Measurements from ENCODE around the gene ZNF516. TPM values are rescaled to one million over a fixed set of nuclear protein-coding genes. Genes with fewer than 3 reads are reported as not detected.

Gene ZNF516
- polyA plus RNA-seq, 2 of the 4 experiments (the other 2 are of a cell fraction), result 3.9 to 4.9 TPM

DNA sequence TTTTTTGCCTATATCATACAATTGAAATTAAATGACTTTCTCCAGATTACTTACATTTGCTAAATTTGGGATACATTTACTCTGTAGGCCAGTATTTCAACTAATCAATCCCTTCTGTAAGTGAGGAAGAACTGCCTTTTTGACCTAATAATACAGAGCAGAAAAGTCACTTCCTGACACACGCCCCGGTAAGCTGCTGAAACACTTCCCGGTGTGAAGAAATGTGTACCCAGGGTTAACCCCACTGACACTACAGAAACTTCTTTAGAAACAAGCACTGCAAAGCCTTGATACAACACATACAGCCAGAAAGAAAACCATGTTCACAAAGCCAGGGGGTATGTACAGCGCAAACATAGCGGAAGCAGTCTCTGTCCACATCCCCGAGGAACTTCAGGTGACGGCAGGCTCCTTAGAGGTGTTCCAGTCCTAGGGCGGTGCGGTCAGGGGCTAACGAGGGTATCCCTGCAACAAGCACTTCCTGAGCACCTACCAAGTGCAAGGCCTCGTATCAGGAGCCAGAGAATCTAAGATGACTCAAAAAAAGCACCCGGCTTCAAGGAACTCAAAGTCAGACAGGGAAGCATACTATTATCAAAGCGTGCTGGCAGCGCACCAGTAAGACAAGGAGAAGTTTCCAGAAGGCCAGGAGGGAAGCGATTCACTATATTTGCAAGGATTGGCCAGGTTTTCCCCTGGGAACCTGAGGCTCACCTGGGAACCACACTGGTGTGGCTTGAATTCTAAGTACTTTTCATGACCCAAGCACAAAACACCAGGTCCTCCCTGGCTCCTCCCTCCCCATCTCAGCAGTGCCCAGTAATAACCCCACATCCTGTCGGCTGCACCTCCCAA is 46.6 kb downstream of the ZNF516 start:
- Histone ChIP-seq H3K9me3 (no peaks in the 10 kb centered on the region), H3K4me3 (no peak overlapping the region), H3K4me1 (peaks cover 27% of the 10 kb centered on the region), H3K27ac (peak overlapping the region in 1 of 2 experiments; percentile 16; a peak in 1 of 6 replicates), H3K4me2 (no peak overlapping the region)
- ChIA-PET POLR2A (no interaction called here), CTCF (no interaction called here)
- TF ChIP-seq MAFK (IDR thresholded peaks at IDR 0.05; ENCODE audit: partially characterized antibody) (no peak), HOXB13 (CRISPR knock-in tag; IDR thresholded peaks at IDR 0.05; ENCODE audit: low read depth) (no peak), KDM1A (IDR thresholded peaks at IDR 0.05; ENCODE audit: low read depth) (no peak), ZNF302 (CRISPR knock-in tag; IDR thresholded peaks at IDR 0.05) (no peak), TFCP2L1 (CRISPR knock-in tag; IDR thresholded peaks at IDR 0.05) (no peak), CHD2 (IDR thresholded peaks at IDR 0.05; ENCODE audit: low read length, partially characterized antibody) (no peak), JUN (IDR thresholded peaks at IDR 0.05) (no peak)
- TF ChIP-seq, protein P1, sequence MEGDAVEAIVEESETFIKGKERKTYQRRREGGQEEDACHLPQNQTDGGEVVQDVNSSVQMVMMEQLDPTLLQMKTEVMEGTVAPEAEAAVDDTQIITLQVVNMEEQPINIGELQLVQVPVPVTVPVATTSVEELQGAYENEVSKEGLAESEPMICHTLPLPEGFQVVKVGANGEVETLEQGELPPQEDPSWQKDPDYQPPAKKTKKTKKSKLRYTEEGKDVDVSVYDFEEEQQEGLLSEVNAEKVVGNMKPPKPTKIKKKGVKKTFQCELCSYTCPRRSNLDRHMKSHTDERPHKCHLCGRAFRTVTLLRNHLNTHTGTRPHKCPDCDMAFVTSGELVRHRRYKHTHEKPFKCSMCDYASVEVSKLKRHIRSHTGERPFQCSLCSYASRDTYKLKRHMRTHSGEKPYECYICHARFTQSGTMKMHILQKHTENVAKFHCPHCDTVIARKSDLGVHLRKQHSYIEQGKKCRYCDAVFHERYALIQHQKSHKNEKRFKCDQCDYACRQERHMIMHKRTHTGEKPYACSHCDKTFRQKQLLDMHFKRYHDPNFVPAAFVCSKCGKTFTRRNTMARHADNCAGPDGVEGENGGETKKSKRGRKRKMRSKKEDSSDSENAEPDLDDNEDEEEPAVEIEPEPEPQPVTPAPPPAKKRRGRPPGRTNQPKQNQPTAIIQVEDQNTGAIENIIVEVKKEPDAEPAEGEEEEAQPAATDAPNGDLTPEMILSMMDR (IDR thresholded peaks at IDR 0.05), result no peak
- 90% methylated on average over 16 of the region's 16 CpGs for WGBS (ENCODE audit: missing lambda C conversion rate)
- ATAC-seq (no peak), DNase-seq (ENCODE audit: low read depth in 1 of 2, low spot score in 1 of 2) (no peak), FAIRE-seq (no peak)

DNA sequence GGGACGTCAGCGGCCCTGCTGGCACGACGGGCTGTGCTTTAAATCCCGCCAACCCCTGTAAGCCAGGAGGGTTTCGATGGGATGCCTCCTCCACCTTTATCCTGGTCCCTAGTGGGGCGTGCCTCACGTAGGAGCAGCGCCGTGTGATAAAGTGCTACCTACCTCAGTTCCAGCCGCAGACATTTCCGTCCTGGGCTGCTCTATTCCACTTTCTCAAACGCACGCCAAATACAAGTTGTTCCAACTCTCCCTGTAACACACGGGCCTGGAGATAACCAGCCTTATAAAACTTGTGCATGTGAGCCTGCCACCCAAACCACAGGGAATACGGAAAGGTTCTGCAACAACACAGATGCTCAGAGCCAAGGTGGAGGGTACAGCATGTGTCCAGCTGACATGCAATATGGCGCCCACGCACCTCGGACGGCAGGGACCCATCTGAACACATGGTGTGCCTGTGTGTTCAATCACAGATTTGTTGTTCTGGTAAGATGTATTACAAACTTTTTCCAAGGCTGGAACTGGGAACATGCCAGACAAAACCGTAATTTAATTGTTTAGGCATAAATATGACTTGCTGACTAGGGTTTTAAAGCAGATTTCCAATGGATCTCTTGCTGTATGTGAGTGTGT is 47.7 kb downstream of the ZNF516 start:
- WGBS (ENCODE audit: missing lambda C conversion rate), result 95% methylated on average over 21 of the region's 21 CpGs
- TF ChIP-seq CBX2 (IDR thresholded peaks at IDR 0.05; ENCODE audit: borderline replicate concordance, low read depth) (no peak), PHF8 (IDR thresholded peaks at IDR 0.05; ENCODE audit: borderline replicate concordance, low read depth) (no peak), HOXA7 (CRISPR knock-in tag; IDR thresholded peaks at IDR 0.05) (no peak), NPAS2 (CRISPR knock-in tag; IDR thresholded peaks at IDR 0.05; ENCODE audit: borderline replicate concordance) (no peak), PBX3 (IDR thresholded peaks at IDR 0.05) (no peak), SMC3 (IDR thresholded peaks at IDR 0.05) (no peak), ZFP36 (IDR thresholded peaks at IDR 0.05; ENCODE audit: borderline replicate concordance, partially characterized antibody) (no peak), JUNB (IDR thresholded peaks at IDR 0.05) (no peak), POLR2A (IDR thresholded peaks at IDR 0.05; ENCODE audit: low read length) (no peak), EHMT2 (IDR thresholded peaks at IDR 0.05; ENCODE audit: low read depth) (no peak), CBX8 (IDR thresholded peaks at IDR 0.05) (no peak), BCL3 (IDR thresholded peaks at IDR 0.05) (no peak), E2F6 (IDR thresholded peaks at IDR 0.05; ENCODE audit: borderline replicate concordance, low read depth) (no peak), MAZ (IDR thresholded peaks at IDR 0.05; ENCODE audit: borderline replicate concordance, low read depth, low read length) (no peak), ZC3H11A (IDR thresholded peaks at IDR 0.05) (no peak), ATOH8 (CRISPR knock-in tag; IDR thresholded peaks at IDR 0.05; ENCODE audit: low read depth) (no peak)
- TF ChIP-seq, protein P1 (IDR thresholded peaks at IDR 0.05), result no peak
- TF ChIP-seq, protein P2, sequence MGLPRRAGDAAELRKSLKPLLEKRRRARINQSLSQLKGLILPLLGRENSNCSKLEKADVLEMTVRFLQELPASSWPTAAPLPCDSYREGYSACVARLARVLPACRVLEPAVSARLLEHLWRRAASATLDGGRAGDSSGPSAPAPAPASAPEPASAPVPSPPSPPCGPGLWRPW (IDR thresholded peaks at IDR 0.05), result no peak
- no peak overlapping the region for H3K4me3 ChIP-seq
- peaks cover 27% of the 10 kb centered on the region for H3K4me1 ChIP-seq
- DNase-seq (ENCODE audit: low read depth in 1 of 2, low spot score in 1 of 2) (no peak), FAIRE-seq (no peak), ATAC-seq (no peak)
- no peak overlapping the region for H3K4me2 ChIP-seq
- H3K27ac ChIP-seq, result no peak overlapping the region
- CTCF ChIA-PET, result interaction anchor here (0.9 kb wide), 1 partner anchor 12 kb away, joined by 3 read pairs; no protein-coding TSS in a partner anchor
- POLR2A ChIA-PET, result no interaction called here
- no peaks in the 10 kb centered on the region for H3K9me3 ChIP-seq

Measured in A549 (cell line).